HG03571 (cell line): ENCODE data around the gene ADO.

ENCODE experiments used
- ATAC-seq: cut with Tn5 transposase; IDR thresholded peaks from one replicate; pipeline ENCODE4 v1.9.1; 2021; ENCODE audit not compliant: unreplicated experiment

Gene ADO

DNA sequence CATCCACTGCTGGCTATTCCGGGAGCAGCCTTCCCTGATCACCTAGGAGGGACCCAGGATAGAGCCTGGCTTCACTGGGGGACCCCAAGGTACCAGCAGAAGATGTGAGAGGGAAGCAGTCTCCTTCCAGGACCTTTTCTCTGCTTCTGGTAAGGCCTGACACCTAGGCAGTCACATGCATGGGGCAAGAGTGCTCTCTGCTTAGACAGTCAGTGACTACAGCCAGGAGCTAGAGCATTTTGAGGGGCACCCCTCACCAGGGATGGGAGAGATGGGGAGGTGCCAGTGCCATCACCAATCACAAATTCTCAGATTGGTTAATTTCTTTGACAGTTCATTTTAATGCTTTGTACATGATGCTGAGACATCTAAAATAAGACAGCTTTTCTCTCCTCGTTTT, 13.9 kb upstream of the ADO start:
- ATAC-seq = no peak

DNA sequence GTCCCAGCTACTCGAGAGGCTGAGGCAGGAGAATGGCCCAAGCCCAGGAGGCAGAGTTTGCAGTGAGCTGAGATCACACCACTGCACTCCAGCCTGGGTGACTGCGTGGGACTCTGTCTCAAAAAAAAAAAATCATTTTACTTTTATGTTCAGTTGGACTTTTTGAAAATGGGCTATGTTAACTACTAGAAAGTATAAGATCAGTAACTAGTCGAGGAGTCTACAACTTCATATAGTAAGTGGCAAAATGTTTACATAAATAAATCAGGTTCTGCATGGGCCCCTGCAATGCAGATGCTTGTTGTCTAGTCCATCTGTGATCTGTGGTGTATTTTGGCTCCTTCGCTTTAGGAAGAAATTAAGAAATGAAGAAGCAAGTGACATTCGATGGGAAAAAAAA, 12.3 kb upstream of the ADO start:
- ATAC-seq = no peak

DNA sequence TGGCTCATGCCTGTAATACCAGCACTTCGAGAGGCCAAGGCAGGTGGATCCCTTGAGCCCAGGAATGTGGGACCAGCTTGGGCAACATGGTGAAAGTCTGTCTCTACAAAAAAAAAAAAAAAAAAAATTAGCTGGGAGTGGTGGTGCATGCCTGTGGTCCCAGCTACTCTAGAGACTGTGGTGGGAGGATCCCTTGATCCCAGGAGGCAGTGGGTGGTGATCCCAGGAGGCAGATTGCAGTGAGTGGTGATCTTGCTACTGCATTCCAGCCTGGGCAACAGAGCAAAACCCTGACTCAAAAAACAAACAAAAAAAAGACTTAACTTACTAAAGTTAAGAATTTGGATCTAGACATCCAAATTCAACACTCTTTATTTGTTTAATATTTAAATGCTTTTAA, 10.2 kb upstream of the ADO start:
- ATAC-seq = no peak

DNA sequence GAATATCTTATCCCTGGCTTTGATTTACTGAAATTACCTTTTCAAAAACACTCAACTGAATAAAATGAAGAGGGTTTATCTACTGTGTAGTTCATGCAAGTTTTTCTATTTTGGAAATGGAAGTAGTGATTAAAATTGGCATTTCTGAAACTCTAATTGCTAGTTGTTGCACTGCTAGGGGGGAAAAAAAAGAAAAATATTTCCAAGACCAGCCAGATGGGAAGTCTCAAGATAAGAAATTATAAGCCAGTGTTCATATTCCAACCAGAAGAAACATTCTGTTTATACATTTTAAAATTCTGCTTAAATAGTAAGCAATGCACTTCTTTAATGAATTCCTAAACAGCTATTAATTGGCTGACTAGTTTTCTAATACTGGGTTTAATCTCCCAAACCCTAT, 9.4 kb upstream of the ADO start:
- no peak for ATAC-seq

DNA sequence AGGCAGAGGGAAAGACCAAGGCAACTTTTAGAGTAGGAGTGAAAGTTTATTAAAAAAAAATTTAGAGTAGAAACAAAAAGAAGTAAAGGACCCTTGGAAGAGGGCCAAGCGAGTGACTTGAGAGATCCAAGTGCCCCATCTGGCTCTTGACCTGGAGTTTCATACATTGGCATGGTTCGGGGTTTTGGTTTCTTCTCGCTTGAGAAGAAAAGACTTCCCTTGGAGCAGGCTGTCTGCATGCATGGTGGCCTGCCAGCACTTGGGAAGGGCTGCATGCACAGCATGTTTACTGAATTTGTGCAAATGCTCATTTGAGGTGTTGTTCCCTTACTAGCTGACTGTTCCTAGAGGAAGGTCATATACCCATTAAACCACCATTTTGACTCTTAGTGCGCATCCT, 8.8 kb upstream of the ADO start:
- ATAC-seq = no peak

DNA sequence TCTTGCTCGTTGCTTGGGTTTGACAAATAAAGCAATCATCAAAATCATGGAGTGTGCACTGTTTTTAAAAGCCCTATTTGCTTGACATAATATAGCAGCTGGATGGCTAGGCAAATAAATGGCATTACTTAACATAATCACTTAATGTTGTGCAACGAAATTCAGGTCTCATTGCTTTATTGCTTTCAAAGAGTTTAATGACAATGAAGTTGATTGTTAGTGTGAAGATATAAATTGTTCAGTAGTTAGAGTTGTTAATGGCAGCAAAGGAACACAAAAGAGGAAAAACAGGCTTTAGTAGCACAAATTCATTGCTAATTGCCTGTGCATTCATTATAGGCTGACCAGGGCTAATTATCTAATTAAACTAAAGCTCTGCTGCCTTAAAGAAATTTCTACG, 7.6 kb upstream of the ADO start:
- no peak for ATAC-seq

DNA sequence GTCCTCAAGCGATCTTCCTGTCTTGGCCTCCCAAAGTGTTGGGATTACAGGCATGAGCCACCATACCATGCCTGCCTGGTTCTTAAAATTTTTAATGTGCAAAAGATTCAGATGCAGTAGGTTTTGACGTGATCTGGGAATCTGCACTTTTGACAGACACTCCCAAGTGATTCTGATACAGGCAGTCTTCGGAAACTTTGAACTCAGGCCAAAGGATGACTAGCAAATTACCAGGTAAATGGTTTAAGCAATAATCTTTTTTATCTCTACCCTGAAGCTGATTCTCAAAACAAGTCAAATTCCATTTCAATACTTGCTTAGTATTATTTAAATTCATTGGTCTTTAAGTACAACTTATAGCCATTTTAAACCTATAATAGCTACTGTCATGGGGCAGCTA, 2.6 kb upstream of the ADO start:
- no peak for ATAC-seq

DNA sequence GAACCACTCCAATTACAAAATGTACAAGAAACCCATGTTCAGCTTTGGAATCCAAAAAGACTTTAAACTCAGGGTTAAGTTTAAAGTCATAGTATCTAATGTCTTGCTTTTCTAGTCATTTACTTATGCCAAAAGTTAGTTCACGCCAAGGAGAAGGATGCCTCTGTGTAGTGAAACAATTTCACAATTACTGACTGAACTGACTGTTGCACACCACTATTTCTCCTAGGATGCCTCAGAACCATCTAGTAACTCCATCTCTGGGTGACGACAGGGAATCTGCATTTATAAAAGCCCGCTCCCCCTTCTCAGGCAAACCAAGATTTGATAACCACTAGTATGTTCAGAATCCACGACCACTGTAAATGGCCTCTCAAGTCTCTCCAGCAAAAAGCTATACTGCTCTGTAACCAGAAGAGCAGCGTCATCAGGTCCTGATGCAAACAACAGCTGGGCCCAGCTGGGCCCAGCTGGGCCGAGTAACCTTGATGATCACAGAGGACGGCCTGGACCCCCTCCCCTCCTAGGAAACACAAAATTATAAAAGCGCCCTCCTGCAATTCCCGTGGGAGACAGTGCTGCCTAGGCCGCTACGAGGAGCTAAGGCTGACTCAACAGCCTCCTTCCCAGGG, 680 bp upstream of the ADO start:
- ATAC-seq = peak; percentile 4

DNA sequence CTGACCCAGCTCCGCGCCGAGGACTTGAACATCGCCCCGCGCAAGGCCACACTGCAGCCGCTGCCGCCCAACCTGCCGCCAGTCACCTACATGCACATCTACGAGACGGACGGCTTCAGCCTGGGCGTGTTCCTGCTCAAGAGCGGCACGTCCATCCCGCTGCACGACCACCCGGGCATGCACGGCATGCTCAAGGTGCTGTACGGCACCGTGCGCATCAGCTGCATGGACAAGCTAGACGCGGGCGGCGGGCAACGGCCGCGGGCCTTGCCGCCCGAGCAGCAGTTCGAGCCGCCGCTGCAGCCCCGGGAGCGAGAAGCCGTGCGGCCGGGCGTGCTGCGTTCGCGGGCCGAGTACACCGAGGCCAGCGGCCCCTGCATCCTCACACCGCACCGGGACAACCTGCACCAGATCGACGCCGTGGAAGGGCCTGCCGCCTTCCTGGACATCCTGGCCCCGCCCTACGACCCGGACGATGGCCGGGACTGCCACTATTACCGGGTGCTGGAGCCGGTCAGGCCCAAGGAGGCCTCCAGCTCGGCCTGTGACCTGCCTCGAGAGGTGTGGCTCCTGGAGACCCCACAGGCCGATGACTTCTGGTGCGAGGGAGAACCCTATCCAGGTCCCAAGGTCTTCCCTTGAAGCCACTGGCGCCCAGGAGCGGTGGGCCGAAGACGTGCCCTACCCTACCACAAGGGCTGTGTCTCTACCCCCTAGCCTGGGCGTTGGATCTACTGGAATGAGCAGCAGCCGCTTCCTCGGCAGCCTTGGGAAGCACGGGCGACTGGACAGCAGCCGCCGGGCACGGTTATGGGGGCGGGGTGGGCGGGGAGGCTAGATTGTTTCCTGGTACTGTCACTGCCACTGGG, 945 bp downstream of the ADO start:
- peak; percentile 5 for ATAC-seq

DNA sequence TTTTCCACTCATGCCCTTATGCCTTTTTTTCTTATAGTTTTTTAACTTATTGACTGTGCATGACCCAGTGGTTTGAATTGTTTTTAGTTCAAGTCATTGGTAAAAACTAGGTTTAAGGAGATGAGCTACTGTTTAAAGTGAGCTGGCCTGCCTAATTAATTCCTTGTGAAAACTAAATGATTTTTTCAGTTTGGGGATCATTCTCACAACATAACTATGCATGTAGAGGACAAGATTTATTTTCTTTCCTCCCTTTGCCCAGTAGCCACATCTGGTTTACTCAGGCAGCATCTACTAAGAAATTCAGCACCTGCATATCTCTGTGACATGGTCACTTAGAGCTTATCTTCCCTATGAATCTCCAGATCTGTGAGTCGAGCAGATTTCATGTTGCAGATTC, 1.7 kb downstream of the ADO start:
- no peak for ATAC-seq

DNA sequence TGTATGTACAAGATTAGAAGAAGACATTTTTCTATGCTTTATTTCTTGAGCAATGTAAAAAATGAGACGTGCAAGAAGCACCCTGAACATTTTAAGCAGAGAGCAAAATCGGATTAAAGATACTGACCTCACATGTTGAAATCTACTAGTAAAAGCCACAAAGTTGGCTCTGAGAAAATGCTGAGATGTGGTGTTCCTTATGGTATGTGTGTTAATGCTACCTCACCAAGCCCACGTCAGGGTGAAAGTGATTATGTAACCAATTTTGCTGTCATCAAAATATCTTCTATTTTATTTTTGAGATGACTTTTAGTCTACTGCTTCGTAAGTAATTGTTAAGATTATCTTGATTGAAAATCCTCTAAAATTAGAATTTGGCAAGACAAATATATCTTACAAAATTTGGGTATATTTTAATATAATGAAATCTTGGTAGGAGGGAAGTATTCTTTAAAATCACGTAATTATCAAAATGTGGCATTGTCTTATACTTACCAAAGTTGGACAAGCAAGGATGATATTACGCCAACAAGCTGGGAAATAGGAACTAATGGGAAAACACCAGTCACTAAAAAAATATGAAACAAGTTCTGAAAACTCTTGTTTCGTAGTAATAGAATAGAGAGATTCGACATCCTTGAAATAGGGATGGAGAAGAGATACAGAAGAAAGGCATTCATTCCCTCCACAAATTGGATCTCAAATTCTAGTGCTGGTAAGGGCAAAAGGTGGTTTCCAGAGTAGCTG, 5.8 kb downstream of the ADO start:
- no peak for ATAC-seq

DNA sequence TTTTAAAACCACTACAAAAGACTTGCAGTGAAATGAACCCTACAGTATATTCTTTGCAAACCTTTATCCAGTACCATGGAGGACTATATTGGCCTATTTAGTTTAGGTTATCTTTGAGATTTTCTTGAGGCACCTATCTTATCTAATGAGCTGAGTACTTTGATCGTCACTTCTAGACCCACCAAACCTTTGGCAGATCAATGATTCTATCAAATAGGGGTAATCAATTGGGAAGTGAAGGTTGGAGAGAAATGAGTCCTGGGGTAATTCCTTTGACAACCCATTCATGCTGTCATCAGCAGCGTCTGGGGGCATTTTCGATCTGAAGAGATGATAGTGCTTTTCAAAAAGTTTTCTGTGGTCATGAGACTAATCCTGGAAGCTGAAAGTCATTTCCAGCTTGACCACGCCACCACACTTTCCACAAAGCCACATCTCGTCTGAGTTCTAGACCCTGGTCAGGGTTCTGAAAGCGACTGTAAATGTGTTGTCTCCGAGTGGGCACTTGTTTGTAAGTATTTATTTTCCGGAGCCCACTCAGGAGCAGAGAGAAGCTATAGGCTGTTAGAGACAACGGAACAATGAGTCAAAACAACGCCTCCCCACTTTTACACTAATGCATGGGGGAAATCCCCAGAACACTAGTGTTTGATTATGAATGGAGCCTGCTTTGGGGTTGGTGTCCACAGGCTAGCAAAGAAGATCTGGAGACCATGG, 6.8 kb downstream of the ADO start:
- peak; percentile 33 for ATAC-seq

DNA sequence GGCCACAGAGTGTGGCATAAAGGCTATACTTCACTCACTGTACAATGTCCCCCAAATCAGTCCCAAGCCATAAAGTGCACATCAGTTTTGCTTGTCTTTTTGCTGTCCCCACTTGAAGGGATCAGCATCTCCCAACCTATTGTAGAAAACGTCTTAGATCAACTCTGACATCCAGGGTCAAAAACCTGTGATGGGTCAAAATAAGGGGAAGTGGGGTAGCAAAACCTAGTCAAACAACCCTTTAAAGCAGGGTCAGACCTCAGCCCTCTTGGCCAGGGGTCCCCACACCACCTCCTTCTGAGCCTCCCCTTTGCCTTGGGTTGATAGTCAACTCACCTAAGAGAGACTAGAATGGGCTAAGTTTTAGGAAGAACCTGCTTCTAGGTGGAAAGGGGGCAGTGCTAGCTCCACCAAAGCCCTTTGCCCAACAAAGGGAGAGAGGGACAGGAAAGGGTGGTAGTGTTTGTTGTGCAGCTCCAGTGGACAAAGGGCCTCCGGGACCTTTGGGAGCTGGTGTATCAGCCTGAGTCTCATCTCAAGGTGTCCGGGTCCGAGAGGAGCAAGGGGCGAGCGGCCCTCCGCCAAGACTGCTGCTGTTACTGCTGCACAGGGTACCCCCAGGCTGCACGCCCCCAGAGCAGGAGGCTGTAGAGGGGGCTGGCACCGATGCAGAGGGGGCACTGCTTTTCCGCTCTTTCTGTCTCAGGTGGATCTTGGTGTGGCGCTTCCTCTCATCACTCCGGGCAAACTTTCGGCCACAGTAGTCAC, 8.3 kb downstream of the ADO start:
- no peak for ATAC-seq

DNA sequence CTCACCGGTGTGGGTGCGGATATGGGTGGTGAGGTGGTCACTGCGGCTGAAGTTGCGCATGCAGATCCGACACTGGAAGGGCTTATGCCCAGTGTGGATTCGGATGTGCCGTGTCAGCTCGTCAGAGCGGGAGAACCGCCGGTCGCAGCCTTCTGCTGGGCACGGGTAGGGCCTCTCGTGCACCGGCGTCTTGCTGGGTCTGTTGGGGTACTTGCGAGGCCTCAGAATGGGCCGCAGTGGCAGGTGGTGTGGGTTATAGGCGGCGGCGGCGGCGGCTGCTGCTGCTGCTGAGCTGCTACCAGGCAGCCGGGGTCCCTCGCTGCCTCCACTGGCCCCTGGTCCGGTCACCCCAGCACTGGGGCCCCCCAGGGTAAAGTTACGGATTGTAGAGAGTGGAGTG, 8.9 kb downstream of the ADO start:
- ATAC-seq = no peak

DNA sequence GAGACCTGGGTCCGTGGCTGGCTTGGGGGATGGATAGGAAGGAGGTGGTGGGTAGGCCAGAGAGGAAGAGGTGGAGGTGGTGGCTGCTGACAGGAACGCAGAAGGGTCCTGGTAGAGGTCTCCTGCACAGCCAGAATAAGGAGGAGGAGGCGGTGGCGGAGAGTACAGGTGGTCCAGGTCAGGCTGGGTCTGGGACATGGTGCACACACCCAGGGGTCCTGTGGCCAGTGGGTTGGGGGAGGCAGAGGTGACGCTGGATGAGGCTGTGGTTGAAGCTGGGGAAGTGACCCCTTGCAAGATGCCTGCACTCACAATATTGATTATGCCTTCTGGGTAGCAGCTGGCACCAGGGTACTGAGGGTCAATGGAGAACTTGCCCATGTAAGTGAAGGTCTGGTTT, 9.5 kb downstream of the ADO start:
- no peak for ATAC-seq

DNA sequence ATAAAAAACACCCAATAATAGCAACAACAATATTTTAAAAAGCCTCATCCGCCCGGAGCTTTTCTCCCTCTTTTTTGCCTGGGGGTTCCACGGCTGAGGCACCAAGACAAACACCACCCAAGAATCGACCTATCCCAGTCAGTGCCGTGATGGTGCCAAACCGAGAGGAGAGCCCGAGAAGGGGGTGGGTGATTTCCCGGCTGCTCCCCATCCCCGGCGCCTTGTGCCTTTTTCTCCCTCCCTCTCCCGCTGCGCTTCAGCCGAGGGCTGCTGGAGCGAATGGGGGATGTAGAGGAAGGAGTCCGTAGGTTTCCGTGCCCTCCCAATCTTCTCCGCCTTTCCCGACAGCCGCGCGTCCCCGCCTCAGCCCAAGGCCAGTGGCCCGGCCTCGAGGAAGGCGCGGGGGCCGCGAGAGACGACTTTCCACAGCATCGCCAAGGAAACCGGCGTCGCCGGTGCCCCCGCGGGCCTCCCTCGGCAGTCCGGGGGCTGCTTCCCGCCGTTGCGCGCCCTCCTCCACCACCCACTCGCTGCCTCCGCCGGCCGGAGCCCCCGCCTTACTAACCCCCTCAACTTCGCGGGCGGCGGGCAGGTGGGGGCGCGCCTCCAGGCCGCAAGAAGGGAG, 10.3 kb downstream of the ADO start:
- no peak for ATAC-seq

DNA sequence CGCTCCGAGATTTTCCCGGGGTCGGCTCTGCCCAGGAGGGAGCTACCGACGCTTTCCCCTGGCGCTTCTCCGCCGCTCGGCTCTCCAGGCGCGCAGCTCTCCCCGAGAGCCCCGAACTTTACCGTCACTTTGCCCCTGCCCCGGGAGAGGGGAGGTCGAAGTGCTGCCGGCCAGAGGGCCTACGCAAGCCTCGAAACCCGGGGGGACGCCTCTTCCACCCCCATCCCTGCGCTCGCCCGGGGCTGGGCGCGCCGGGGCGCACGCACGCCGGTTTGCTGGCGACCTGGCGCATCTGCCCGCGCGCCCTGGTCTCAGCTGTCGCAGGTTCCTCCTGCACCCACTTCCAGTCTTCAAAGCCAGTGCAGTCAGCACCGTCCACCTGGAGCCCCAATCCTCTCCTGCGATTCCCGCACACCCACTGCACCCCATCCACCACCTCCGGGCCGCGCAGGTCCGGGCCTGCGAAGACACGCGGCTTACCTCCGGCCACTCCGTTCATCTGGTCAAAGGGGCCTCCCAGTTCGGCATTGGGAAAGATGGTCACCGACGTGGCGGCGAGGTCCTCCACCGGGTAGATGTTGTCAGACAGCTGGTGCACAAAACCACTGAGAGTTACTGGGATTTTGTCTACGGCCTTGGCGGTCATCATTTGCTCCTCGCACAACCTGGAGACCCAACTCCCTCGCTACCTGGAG, 11.0 kb downstream of the ADO start:
- ATAC-seq = no peak

DNA sequence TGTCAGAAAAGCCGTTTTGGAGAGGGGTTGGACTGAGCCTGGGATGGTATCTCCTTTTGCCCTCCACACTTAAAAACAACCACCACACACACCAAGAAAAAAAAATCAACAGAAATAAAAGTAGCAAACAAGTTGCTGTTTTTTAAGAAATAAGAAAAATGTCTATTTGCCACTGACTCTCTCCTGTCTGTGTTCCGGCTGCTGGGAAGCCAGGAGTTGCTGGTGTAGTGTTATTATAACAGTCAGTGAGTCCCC, 11.5 kb downstream of the ADO start:
- ATAC-seq = no peak

DNA sequence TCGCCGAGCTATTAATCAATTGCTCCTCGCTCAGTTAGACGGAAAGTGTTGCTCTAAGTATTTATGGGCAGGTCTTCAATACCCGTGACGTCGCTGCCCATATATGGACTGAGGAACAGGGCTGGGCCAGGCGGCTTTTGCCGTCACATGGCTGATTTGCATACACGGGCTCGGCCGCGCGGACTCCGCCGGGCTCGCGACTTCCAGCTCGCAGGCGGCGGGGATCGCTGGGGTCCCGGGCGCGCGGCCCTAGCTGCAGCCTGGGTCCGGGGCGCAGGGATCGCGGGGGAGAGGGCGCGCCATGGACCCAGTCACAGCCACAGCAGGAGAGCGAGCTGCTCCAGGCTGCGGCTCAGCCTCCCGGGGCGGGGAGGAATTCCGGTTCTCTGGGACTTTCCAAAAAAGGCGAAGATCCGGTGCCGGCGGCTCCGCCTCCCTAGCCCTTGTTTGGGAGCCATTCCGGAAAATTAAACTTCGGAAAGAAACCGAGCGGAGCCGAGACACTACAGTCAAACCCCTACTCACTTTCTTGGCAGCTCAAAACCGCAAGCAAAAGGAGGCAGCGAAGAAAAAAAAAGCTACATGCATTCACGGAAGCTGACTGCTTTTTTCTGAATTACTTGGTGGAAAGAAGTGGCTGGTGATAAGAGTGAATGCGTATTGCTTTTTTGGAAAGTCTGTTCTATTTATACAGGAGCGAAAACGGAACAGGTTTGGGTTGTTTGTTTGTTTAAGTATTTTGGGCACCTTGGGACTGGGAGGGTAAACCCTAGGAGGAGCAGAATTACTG, 12.0 kb downstream of the ADO start, which contains the start of gene EGR2:
Gene EGR2, minus strand, starts transcription at position 36 of the 790 bp plus-strand sequence. CDS start 337 bp downstream, outside the sequence.
- peak; percentile 76 for ATAC-seq
